Measurements from ENCODE around the gene FBXO28. TPM values are rescaled to one million over a fixed set of nuclear protein-coding genes. Genes with fewer than 3 reads are reported as not detected.

FBXO28 gene
- total RNA-seq, 1 donor from 2014 or later, result 39.2 TPM

DNA sequence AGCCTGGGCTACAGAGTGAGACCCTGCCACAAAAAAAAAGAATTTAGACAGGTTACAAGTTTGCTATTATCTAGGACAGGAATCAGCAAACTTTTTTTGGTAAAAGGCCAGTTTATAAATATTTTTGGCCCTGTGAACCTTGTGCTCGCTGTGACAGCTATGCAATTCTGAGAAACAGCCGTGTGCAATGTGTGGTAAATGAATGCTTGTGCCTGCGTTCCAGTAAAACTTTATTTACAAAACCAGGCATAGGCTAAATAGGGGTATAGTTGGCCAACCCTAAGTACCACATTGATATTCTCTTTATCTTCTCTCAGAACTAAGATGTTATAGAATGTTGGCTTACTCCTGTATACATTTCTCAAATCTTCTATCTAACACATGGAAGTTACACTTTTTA lies 24.3 kb downstream of the FBXO28 start:
- TF ChIP-seq, protein P1, sequence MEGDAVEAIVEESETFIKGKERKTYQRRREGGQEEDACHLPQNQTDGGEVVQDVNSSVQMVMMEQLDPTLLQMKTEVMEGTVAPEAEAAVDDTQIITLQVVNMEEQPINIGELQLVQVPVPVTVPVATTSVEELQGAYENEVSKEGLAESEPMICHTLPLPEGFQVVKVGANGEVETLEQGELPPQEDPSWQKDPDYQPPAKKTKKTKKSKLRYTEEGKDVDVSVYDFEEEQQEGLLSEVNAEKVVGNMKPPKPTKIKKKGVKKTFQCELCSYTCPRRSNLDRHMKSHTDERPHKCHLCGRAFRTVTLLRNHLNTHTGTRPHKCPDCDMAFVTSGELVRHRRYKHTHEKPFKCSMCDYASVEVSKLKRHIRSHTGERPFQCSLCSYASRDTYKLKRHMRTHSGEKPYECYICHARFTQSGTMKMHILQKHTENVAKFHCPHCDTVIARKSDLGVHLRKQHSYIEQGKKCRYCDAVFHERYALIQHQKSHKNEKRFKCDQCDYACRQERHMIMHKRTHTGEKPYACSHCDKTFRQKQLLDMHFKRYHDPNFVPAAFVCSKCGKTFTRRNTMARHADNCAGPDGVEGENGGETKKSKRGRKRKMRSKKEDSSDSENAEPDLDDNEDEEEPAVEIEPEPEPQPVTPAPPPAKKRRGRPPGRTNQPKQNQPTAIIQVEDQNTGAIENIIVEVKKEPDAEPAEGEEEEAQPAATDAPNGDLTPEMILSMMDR (IDR thresholded peaks at IDR 0.05; ENCODE audit: insufficient read depth, low read length, poor library complexity, severe bottlenecking), result no peak
- no peaks in the 10 kb centered on the region for H3K36me3 ChIP-seq (ENCODE audit: control insufficient read depth, insufficient read depth, low read length)
- no peaks in the 10 kb centered on the region for H3K27me3 ChIP-seq (ENCODE audit: control insufficient read depth, insufficient read depth, low read length)
- DNase-seq (ENCODE audit: low read depth), result no peak
- H3K4me3 ChIP-seq (ENCODE audit: low read depth, low read length), result no peak overlapping the region

DNA sequence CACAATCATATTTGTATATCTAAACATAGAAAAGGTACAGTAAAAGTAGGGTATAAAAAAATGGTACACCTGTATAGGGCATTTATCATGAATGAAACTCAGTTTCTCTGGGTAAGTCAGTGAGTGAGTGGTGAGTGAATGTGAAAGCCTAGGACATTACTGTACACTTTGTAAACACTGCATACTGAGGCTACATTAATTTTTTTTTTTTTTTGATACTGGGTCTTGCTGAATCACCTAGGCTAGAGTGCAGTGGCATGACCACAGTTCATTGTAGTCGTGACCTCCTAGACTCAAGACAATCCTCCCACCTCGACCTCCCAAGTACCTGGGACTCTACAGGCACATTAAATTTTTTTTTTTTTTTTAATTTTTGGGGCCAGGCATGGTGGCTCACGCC lies 27.8 kb downstream of the FBXO28 start:
- TF ChIP-seq, protein P1 (IDR thresholded peaks at IDR 0.05; ENCODE audit: insufficient read depth, low read length, poor library complexity, severe bottlenecking), result no peak
- H3K36me3 ChIP-seq (ENCODE audit: control insufficient read depth, insufficient read depth, low read length), result no peaks in the 10 kb centered on the region
- no peaks in the 10 kb centered on the region for H3K27me3 ChIP-seq (ENCODE audit: control insufficient read depth, insufficient read depth, low read length)
- no peak for DNase-seq (ENCODE audit: low read depth)
- H3K4me3 ChIP-seq (ENCODE audit: low read depth, low read length), result no peak overlapping the region

DNA sequence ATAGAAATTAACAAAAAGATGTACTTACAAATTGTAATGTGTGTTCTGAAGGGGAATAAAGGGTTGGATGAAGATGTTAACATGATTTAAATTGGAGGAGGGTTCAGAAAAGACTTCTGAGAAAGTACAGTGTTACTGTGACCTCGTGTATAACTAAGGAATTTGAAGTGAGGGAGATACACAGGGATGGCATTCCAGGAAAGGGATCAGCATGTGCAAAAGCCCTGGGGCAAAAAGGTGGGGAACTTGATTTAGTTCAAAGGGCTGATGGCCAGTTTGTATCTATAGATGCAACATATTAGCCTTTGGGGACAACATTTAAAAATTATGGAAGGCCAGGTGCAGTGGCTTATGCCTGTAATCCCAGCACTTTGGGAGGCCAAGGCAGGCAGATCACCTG lies 35.8 kb downstream of the FBXO28 start:
- Histone ChIP-seq H3K27me3 (ENCODE audit: control insufficient read depth, insufficient read depth, low read length) (no peaks in the 10 kb centered on the region), H3K36me3 (ENCODE audit: control insufficient read depth, insufficient read depth, low read length) (no peaks in the 10 kb centered on the region), H3K4me3 (ENCODE audit: low read depth, low read length) (no peak overlapping the region)
- TF ChIP-seq, protein P1 (IDR thresholded peaks at IDR 0.05; ENCODE audit: insufficient read depth, low read length, poor library complexity, severe bottlenecking), result no peak
- no peak for DNase-seq (ENCODE audit: low read depth)

DNA sequence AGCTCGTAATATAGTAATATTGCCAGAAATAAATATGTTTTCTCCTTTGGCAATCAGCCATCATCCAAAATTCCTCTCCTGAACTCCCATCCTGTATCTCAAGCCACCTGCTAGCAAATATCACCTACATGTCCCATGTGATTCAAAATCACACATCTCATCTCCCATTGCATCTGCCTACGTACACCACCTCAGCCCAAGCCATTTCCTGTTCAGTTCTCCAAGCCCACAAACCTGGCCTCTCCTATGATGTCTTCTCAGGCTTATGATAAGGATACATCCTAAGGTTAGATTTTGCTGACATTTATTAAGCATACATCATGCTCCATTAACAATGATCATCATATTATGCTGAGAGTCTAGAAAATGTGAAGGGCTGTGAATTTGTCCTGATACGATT lies 37.2 kb downstream of the FBXO28 start:
- Histone ChIP-seq H3K27me3 (ENCODE audit: control insufficient read depth, insufficient read depth, low read length) (no peaks in the 10 kb centered on the region), H3K36me3 (ENCODE audit: control insufficient read depth, insufficient read depth, low read length) (no peaks in the 10 kb centered on the region), H3K4me3 (ENCODE audit: low read depth, low read length) (no peak overlapping the region)
- TF ChIP-seq, protein P1 (IDR thresholded peaks at IDR 0.05; ENCODE audit: insufficient read depth, low read length, poor library complexity, severe bottlenecking), result no peak
- DNase-seq (ENCODE audit: low read depth), result no peak

DNA sequence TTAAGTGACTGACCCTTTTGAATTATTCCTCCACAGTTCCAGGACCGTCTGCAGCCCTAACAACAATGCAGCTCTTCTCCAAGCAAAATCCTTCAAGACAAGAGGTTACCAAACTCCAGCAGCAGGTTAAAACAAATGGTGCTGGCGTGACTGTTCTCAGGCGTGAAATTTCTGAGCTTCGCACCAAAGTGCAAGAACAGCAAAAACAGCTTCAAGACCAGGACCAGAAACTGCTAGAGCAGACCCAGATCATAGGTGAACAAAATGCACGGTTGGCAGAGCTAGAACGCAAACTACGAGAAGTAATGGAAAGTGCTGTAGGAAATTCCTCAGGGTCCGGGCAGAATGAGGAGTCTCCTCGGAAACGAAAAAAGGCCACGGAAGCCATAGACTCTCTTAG lies 43.4 kb downstream of the FBXO28 start:
- H3K4me3 ChIP-seq (ENCODE audit: low read depth, low read length), result no peak overlapping the region
- TF ChIP-seq, protein P1 (IDR thresholded peaks at IDR 0.05; ENCODE audit: insufficient read depth, low read length, poor library complexity, severe bottlenecking), result no peak
- no peaks in the 10 kb centered on the region for H3K36me3 ChIP-seq (ENCODE audit: control insufficient read depth, insufficient read depth, low read length)
- no peaks in the 10 kb centered on the region for H3K27me3 ChIP-seq (ENCODE audit: control insufficient read depth, insufficient read depth, low read length)
- no peak for DNase-seq (ENCODE audit: low read depth)

DNA sequence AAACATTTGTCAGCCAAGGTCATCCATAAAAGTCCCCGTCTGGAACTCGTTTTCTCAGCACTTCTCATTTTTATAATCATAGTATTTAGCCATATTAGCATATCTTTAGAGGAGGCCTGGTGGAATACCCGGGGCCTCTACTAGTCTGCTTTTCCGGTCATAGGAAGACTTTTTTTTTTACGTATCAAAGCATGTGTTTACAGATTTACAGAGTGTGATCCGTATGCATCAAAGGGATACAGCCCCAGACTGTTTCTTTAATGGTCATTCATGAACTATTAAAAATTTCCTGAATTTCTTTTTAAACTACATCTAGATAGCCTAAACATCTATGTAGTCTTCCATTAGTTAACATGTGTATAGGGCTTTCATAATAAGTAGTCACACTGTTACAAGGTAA lies 45.6 kb downstream of the FBXO28 start:
- Histone ChIP-seq H3K36me3 (ENCODE audit: control insufficient read depth, insufficient read depth, low read length) (no peaks in the 10 kb centered on the region), H3K27me3 (ENCODE audit: control insufficient read depth, insufficient read depth, low read length) (no peaks in the 10 kb centered on the region), H3K4me3 (ENCODE audit: low read depth, low read length) (no peak overlapping the region)
- TF ChIP-seq, protein P1 (IDR thresholded peaks at IDR 0.05; ENCODE audit: insufficient read depth, low read length, poor library complexity, severe bottlenecking), result no peak
- no peak for DNase-seq (ENCODE audit: low read depth)
